ENCODE measurements around the gene HS3ST3B1. TPM values are rescaled to one million over a fixed set of nuclear protein-coding genes. Genes with fewer than 3 reads are reported as not detected.

The HS3ST3B1 gene
- total RNA-seq, 1 experiment from 2014 or later, result 2.4 TPM

DNA sequence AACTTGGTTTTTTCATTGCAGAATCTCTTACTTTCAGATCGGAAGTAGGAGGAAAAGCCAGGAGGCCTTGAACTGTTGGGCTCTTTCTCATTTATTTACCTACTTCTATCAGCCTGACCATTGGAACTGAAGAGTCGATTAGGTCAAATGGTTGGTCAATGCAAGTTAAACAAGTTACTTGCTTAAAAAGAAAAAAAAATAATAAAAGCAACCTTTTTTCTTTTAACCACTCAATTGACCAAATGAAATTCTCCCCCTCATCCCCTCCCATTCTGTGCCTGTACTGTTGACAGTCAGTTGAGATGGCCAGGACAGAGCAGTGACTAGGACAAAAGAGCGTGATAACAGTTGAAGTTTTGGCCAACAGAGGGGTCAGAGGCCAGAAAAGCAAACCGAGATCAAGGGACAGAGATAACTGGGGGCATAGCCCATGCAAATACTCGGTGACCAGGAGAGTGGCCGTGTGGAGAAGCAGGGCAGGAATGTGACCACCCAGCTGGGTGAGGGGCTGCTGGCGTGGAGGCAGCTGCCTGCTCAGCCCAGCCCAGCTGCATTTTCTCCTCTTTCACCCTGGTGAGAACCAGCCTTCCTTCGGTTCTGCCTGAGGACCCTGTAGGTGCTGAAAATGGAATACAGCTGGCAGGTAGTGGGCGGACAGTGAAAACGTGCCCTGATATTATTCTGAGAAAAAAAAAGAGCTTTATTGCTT is 72.2 kb downstream of the HS3ST3B1 start:
- intact Hi-C loops (cut with micrococcal nuclease), result no loop called here
- no peak for DNase-seq (ENCODE audit: low read depth, low spot score)
- no peak for ATAC-seq
- CTCF ChIA-PET, result no interaction called here
- Histone ChIP-seq H3K4me2 (ENCODE audit: low read length) (no peak overlapping the region), H3K36me3 (ENCODE audit: control insufficient read depth in 1 of 2, insufficient read depth in 2 of 2, low read length in 2 of 2) (no peaks in the 10 kb centered on the region), H3K9me3 (ENCODE audit: control insufficient read depth in 1 of 2, insufficient read depth in 1 of 2, low read depth in 1 of 2, low read length in 2 of 2) (no peaks in the 10 kb centered on the region), H3K4me3 (replicated peaks in 1 of 2; ENCODE audit: low read depth in 1 of 2, low read length in 2 of 2) (no peak overlapping the region), H3K79me2 (ENCODE audit: insufficient read depth, low read length) (no peaks in the 10 kb centered on the region), H3K27me3 (ENCODE audit: insufficient read depth, low read length) (no peaks in the 10 kb centered on the region; the same call in 1 of the 2 replicates), H4K20me1 (ENCODE audit: insufficient read depth) (no peaks in the 10 kb centered on the region; the same call in 1 of the 2 replicates), H3K27ac (ENCODE audit: low read depth, low read length) (no peak overlapping the region), H3K9me2 (ENCODE audit: insufficient read depth) (no peaks in the 10 kb centered on the region), H2AFZ (ENCODE audit: low read depth, low read length, poor library complexity, severe bottlenecking) (no peak overlapping the region), H3K9ac (ENCODE audit: low read length) (no peak overlapping the region), H3K4me1 (ENCODE audit: control insufficient read depth in 1 of 2, insufficient read depth in 2 of 2, low read length in 2 of 2) (no peaks in the 10 kb centered on the region)
- TF ChIP-seq EZH2 (IDR thresholded peaks at IDR 0.05) (no peak), RAD21 (IDR thresholded peaks at IDR 0.05; ENCODE audit: low read depth) (no peak), YY1 (IDR thresholded peaks at IDR 0.05; ENCODE audit: extremely low read depth, insufficient replicate concordance, low read depth, low read length) (no peak), MAX (IDR thresholded peaks at IDR 0.05) (no peak), ZNF274 (IDR thresholded peaks at IDR 0.05; ENCODE audit: low read depth, low read length) (no peak), TCF7L2 (IDR thresholded peaks at IDR 0.05; ENCODE audit: borderline replicate concordance, extremely low read depth, insufficient read depth, insufficient read length) (no peak), REST (IDR thresholded peaks at IDR 0.05; ENCODE audit: low read depth) (no peak), POLR2A (IDR thresholded peaks at IDR 0.05; ENCODE audit: borderline replicate concordance, extremely low read depth, insufficient read depth, insufficient read length) (no peak), EGR1 (IDR thresholded peaks at IDR 0.05; ENCODE audit: low read depth) (no peak), CEBPB (IDR thresholded peaks at IDR 0.05; ENCODE audit: low read depth) (no peak), ELF1 (IDR thresholded peaks at IDR 0.05; ENCODE audit: borderline replicate concordance, low read depth) (no peak), CTCF (IDR thresholded peaks at IDR 0.05 in 2 of 3, conservative IDR thresholded peaks at IDR 0.05 in 1 of 3; ENCODE audit: borderline replicate concordance in 1 of 3, insufficient read depth in 1 of 3, low read depth in 2 of 3, low read length in 2 of 3) (no peak), CBX3 (IDR thresholded peaks at IDR 0.05; ENCODE audit: low read depth) (no peak), POLR2AphosphoS5 (IDR thresholded peaks at IDR 0.05; ENCODE audit: low read depth, low read length) (no peak), SRF (IDR thresholded peaks at IDR 0.05; ENCODE audit: low read depth) (no peak)
- TF ChIP-seq, protein P1, sequence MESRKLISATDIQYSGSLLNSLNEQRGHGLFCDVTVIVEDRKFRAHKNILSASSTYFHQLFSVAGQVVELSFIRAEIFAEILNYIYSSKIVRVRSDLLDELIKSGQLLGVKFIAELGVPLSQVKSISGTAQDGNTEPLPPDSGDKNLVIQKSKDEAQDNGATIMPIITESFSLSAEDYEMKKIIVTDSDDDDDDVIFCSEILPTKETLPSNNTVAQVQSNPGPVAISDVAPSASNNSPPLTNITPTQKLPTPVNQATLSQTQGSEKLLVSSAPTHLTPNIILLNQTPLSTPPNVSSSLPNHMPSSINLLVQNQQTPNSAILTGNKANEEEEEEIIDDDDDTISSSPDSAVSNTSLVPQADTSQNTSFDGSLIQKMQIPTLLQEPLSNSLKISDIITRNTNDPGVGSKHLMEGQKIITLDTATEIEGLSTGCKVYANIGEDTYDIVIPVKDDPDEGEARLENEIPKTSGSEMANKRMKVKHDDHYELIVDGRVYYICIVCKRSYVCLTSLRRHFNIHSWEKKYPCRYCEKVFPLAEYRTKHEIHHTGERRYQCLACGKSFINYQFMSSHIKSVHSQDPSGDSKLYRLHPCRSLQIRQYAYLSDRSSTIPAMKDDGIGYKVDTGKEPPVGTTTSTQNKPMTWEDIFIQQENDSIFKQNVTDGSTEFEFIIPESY (IDR thresholded peaks at IDR 0.05; ENCODE audit: extremely low read depth, insufficient replicate concordance, low read length), result no peak
- RAD21 ChIA-PET (ENCODE audit: low non-redundant PET in 1 of 2, low total read pairs in 2 of 2, uncharacterized antibody in 2 of 2, unreplicated experiment in 2 of 2), result no interaction called here
- BruUV-seq (replicated peaks), result no TSS peak
- POLR2A ChIA-PET, result no interaction called here
